ENCODE results near the gene NDUFV1.

- TF ChIP-seq CTCF (IDR thresholded peaks at IDR 0.05; ENCODE audit: low read length) = no peak
- no peak for TF ChIP-seq EZH2 (optimal IDR thresholded peaks at IDR 0.05; ENCODE audit: low read depth, low read length)
- no peak for TF ChIP-seq EZH2phosphoT487 (IDR thresholded peaks at IDR 0.05; ENCODE audit: low read length)
These were observed 4.4 kb downstream of the NDUFV1 start for GRCh38 chr11:67611165-67611564.

Data from MM.1S (cell line).